HPDE6-E6E7 (cell line): ENCODE data around the gene VENTX.
"Not testable (repeated sequence)": the region's sequence is repeated elsewhere in the genome, so short reads cannot be mapped to it uniquely, and the experiment has no call there.

ENCODE experiments used
- DNase-seq: peaks from one replicate; pipeline ENCODE4 v3.0.0; 2011; ENCODE audit warnings: missing footprints; ENCODE audit errors: extremely low spot score

The VENTX gene

DNA sequence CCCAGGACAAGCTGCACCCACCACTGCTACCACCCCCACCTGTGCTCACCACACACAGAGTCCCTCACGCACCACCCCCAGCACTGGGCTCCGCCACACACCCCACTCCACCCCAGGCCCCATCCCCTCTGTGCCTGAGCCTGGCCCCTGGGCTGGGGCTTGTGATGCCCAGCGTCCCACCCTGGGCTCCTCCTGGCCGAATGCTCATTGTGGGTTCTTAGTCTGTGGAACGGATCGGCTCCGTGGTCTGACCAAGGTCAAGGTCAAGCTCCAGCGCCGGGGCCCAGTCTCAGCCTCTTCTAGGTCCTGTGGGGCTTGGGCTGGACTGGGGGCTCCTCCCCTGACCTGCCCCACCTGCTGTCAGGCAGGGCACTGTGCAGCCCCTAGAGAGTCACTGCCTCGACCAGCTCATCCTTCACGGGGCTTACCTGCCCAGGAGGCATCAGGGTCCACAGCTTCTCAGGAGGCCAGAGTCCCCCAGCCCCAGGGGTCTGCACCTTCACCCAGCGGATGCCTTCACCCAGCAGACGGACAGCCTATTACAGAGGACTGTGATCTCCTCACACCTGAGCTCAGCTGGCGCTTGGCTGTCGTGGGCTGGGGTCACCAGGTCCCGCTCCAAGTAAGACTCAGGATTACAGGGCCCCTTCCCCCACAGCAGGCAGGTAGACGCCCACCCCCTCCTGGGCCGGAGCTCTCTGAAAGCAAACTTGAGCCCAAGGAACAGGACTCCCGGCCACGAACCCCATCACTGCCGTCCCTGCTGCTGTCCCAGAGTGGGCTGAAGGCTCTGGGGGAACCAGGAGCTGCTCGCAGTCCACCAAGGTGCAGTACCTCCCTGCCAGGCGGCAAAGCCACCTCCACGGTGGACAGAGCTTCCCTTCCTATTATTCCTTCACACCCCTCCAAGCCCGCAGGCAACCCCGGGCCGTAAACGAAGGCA, 22.9 kb upstream of the VENTX start:
- DNase-seq = no peak

DNA sequence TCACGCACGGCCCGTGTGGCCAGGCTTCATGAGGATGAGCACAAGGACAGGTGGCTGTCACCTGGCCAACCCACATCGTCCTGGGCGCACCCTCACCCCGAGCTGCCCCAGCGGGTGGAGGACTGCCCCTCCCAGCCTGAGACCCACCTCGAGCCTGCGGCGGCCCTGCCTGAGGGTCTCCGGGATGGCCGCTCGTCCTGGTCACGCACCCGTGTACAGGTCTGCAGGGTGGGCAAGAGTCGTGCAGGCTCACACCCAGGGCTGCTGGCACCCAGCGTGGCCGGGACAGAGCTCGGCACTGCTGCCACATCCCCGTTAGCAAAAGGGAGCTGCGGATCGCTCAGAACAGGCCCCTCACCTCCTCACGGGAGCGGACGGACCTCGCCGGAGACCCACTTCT, 22.1 kb upstream of the VENTX start:
- DNase-seq = no peak

DNA sequence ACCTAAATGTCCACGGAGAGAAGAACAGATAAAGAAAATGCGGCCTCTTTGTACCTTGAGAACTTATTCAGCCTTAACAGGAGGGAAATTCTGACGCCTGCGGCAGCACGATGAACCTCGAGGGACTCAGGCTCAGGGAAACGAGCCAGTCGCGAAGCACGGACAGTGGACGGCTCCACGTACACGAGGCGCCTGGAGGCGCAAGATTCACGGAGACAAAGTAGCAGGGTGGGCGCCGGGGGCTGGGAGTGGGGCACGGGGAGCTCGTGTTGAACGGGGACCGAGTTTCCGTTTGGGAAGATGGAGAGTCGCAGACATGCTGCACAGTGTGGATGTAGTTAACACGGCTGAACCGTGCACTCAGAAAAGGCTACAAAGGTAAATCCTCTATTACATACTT, 20.9 kb upstream of the VENTX start:
- no peak for DNase-seq

DNA sequence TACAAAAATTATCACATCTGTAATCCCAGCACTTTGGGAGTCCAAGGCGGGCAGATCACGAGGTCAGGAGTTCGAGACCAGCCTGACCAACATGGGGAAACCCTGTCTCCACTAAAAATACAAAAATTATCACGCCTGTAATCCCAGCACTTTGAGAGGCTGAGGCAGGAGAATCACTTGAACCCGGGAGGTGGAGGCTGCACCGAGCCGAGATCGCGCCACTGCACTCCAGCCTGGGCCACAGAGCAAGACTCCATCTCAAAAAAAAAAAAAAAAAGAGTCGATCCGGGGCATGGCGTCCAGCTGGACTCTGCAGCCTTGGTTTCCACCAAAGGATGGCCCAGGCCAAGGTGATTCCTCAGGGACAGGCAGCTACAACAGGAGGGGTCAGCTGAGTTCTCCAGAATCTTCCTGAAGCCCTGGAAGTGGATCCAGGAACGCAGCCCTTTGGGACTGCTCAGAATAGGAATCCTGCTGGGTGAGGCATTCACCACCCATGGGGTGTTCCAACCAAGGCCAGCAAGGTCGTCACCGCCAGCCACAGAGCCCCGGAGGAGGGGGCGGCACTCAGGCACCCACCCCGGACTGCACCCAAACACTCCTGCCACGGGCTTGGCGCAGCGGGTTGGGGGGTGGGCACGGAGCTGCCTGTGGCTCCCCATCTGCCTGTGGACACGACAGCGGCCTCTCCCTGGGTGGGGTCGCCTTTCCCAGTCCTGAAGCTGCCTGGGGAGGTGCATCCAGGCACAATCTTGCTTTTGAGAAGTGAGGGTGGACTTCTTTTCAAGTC, 19.7 kb upstream of the VENTX start:
- DNase-seq = no peak

DNA sequence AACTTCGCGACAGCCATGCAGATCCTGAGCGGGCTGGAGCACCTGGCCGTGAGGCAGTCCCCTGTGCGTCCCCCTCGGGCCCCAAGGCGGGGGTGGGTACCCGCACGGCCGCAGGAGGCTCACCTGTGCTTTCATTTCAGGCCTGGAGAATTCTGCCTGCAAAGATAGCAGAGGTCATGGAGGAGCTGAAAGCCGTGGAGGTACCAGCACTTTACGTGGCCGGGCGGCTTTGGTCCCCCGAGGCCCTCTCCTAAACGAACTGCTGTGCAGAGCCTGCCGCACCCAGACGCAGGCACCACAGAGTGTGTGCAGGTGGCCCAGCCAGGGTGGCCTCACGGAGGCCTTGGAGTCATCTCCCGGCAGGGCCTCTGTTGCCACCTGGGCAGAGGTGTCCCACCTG, 18.8 kb upstream of the VENTX start:
- no peak for DNase-seq

- no peak for DNase-seq
These were observed 17.9 kb upstream of the VENTX start for GRCh38 chr10:133219782-133220181.

DNA sequence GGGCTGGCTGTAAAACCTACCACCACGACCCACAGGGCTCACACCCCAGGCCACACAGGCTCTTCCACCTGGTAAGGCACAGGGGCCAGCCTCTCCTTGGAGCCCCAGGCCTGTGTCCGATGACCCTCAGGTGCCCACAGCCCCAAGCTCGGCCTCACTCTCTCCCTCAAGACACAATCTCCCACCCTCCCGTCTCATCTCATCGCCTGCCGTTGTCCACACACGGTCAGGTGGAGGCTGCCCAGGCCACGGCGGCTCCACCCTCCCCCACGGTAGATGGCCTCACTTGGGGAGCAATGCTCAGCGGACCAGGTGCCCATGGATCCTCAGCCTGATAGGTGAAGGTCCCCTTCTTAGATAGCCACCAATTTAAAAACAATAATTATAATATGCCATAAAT, 16.3 kb upstream of the VENTX start:
- no peak for DNase-seq

DNA sequence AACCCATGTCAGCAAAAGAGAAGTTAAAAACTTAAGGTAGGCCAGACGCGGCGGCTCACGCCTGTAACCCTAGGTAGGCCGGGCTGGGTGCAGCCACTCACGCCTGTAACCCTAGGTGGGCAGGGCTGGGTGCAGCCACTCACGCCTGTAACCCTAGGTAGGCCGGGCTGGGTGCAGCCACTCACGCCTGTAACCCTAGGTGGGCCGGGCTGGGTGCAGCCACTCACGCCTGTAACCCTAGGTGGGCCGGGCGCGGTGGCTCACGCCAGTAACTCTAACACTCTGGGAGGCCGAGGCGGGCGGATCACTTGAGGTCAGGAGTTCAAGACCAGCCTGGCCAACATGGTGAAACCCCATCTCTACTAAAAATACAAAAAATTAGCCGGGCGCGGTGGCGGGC, 15.9 kb upstream of the VENTX start:
- not testable (repeated sequence) for DNase-seq

DNA sequence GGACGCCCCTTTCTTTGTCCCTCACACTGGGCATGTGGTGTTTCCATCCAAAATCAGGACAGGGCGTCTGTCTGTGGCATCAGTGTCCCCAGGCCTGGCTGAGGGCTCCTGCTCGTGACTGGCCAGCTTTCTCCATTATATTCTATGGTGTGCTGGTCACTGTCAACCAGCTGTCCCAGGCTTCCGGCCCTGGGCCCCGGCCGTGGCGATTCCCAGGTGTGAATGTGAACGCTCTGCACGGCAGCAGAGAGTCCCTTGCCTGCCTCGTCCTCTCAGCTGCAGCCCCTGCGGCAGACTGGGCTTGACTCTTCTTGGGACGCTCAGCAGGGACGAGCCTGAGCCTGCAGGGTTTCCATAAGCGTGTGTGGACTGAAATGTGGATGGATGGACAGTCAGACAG, 13.6 kb upstream of the VENTX start:
- DNase-seq = no peak

- no peak for DNase-seq
These were observed 12.8 kb upstream of the VENTX start for GRCh38 chr10:133224756-133225372.

- DNase-seq = no peak
These were observed 11.9 kb upstream of the VENTX start for GRCh38 chr10:133225707-133226191.

DNA sequence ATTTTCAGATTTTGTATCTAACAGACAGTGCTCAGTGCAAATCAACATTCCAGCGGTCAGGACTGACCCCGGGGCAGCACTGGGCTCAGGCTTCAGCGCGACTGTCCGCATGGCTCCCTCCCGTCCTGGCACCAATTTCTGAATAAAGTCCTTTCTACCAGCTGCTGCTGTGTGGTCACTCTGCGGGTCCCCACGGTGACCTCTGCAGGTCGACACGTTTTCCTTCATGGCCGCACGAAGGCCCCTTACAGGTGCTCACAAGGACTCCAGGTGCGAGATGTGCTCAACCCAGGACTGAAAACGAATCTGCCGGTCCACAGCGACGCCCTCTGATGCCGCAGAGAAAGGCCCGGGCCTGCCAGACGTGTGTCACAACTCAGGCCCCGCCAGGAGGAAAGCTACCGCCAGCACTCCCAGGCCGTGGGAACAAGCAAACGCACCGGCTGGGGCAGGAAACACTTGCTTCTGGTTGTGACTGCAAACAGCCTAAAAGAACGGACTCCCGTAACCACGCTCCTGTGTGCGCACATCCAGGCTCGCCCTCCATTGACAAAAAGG, 11.3 kb upstream of the VENTX start:
- DNase-seq = no peak

- DNase-seq = no peak
These were observed 10.4 kb upstream of the VENTX start for GRCh38 chr10:133227256-133227655.

GRCh38 chr10:133229265-133230043, 8.2 kb upstream of the VENTX start:
- DNase-seq = no peak

GRCh38 chr10:133230044-133230361, 7.7 kb upstream of the VENTX start, which contains the start of gene UTF1:
TSS of gene UTF1 (plus strand) at chr10:133230217. CDS start at chr10:133230289, 72 bp downstream.
- DNase-seq = no peak

GRCh38 chr10:133230387-133231195, 7.1 kb upstream of the VENTX start:
- DNase-seq = no peak

DNA sequence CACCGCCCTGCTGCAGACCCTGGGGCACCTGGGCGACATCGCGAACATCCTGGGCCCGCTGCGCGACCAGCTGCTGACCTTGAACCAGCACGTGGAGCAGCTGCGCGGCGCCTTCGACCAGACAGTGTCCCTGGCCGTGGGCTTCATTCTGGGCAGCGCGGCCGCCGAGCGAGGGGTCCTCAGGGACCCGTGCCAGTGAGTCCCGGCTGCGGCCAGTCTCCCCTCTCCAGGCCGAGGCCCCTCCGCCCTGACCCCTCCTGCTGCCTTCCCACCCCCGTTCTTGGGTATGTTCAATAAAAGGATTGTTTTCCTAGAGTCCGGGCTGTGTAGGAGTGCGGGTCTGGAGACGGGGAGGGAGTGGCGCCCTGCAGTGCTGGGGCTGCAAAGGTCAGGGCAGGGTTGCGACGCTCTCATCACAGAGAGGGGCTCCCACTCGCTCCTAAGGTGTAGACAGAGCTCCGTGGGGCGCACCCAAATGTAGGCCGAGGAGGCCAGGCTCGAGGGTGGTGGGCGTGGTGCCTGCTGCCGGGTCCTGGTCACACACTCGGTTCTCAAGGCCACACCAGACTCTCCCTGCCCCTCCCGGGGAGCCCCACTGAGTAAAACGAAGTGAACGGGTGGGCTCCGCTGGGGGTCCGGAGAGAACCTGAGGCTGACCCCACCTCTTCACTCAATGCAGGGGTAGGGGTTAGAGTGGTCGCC, 6.3 kb upstream of the VENTX start:
- DNase-seq = no peak

- DNase-seq = no peak
These were observed 5.6 kb upstream of the VENTX start for GRCh38 chr10:133231946-133232574.

DNA sequence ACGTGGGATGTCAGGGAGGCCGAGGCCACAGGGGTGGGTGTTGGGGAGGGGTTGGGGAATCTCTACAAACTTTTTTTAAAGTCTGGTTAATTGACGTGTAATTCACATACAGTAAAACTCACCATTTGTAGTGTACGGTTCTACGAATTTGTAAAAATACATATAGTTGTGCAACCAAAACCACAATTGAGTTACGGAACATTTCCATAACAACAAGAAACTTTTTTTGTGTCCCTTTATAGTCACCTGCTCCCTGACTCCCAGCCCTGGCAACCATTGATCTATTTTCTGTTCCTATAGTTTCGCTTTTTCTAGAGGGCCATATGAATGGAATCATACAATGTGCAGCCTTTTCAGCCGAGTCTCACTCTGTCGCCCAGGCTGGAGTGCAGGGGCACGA, 2.9 kb upstream of the VENTX start:
- not testable (repeated sequence) for DNase-seq
